T-cell (primary cell): ENCODE data around the gene NT5C3B. TPM values are rescaled to one million over a fixed set of nuclear protein-coding genes. Genes with fewer than 3 reads are reported as not detected.
"Not testable (repeated sequence)": the region's sequence is repeated elsewhere in the genome, so short reads cannot be mapped to it uniquely, and the experiment has no call there.

Source experiments
- ATAC-seq, 4 experiments: fragments of 200-7000 bp in 3 of 4; fragments of 150-1000 bp in 1 of 4; cut with Tn5 transposase; replicated peaks in 1 of 4; 1 replicate in 3 of 4; 2 replicates in 1 of 4; pipeline ENCODE4 v1.10.0; 2021; ENCODE audit warnings: moderate library complexity in 3 of 4, mild to moderate bottlenecking in 2 of 4, moderate number of reproducible peaks in 1 of 4
- CTCF ChIA-PET, 2 donors: fragments of 300-600 bp; sonication (Branson Sonifier 250); formaldehyde crosslinking; loops; one replicate each; lab custom pipeline; 2022; ENCODE audit warnings: antibody characterized with exemption in 2 of 2; lab: Charles Lee
- POLR2A ChIA-PET, 2 donors: fragments of 300-600 bp; sonication (Branson Sonifier 250); formaldehyde crosslinking; loops; one replicate each; lab custom pipeline; 2022; ENCODE audit warnings: antibody characterized with exemption in 2 of 2; lab: Charles Lee
- DNase-seq, 35 experiments: peaks; one replicate each; pipeline versions ENCODE4 v3.0.0 to v3.0.0-alpha.2; 2013 to 2023
- H3K27ac ChIP-seq: one replicate; pipeline ENCODE4 v1.5.1; 2013; ENCODE audit warnings: low read length
- H3K27me3 ChIP-seq, 2 experiments: replicated peaks in 1 of 2; 1 replicate in 1 of 2; 2 replicates in 1 of 2; pipeline versions ENCODE4 v1.6.1 to v1.7.0; 2013; ENCODE audit warnings: low read length in 1 of 2, mixed read lengths in 1 of 2; ENCODE audit not compliant: control insufficient read depth in 2 of 2, insufficient read depth in 2 of 2; ENCODE audit errors: extremely low read depth in 1 of 2
- H3K36me3 ChIP-seq, 2 donors: 1 replicate in 1 of 2; 2 replicates in 1 of 2; pipeline versions ENCODE4 v1.6.1 to v1.7.0; 2013; ENCODE audit warnings: low read length in 1 of 2; ENCODE audit not compliant: control insufficient read depth in 2 of 2, insufficient read depth in 1 of 2; ENCODE audit errors: extremely low read depth in 1 of 2
- H3K4me1 ChIP-seq, 2 experiments: 1 replicate in 1 of 2; 2 replicates in 1 of 2; pipeline versions ENCODE4 v1.6.1 to v1.7.0; 2013; ENCODE audit warnings: low read length in 2 of 2, mixed read lengths in 1 of 2; ENCODE audit not compliant: insufficient read depth in 2 of 2, control insufficient read depth in 1 of 2; ENCODE audit errors: extremely low read depth in 1 of 2
- H3K4me3 ChIP-seq, 2 donors: 1 replicate in 1 of 2; 2 replicates in 1 of 2; pipeline versions ENCODE4 v1.5.1 to v1.7.0; 2013; ENCODE audit warnings: mild to moderate bottlenecking in 2 of 2, low read length in 1 of 2, moderate library complexity in 1 of 2; ENCODE audit not compliant: control insufficient read depth in 1 of 2; ENCODE audit errors: extremely low read depth in 1 of 2
- H3K9me3 ChIP-seq: 2 replicates; pipeline ENCODE4 v1.7.0; 2013
- H3K27ac Mint-ChIP-seq, 2 donors: one replicate each; pipeline ENCODE4 v1.8.0; 2020 to 2021; ENCODE audit warnings: mild to moderate bottlenecking in 2 of 2, mixed read lengths in 2 of 2
- H3K27me3 Mint-ChIP-seq, 2 donors: one replicate each; pipeline ENCODE4 v1.8.0; 2021 to 2022; ENCODE audit warnings: mixed read lengths in 2 of 2
- H3K36me3 Mint-ChIP-seq: one replicate; pipeline ENCODE4 v1.8.0; 2021; ENCODE audit warnings: mixed read lengths
- H3K4me1 Mint-ChIP-seq, 3 donors: one replicate each; pipeline ENCODE4 v1.8.0; 2020 to 2022; ENCODE audit warnings: mixed read lengths in 3 of 3, mild to moderate bottlenecking in 1 of 3
- H3K4me3 Mint-ChIP-seq, 3 donors: one replicate each; pipeline ENCODE4 v1.8.0; 2020 to 2022; ENCODE audit warnings: mild to moderate bottlenecking in 3 of 3, mixed read lengths in 3 of 3, moderate library complexity in 3 of 3
- H3K9me3 Mint-ChIP-seq, 3 donors: one replicate each; pipeline ENCODE4 v1.8.0; 2020 to 2022; ENCODE audit warnings: mixed read lengths in 3 of 3
- WGBS: methylation state at CpG from one replicate; pipeline ENCODE4 v1.1.5; 2013; ENCODE audit warnings: missing lambda C conversion rate; ENCODE audit not compliant: insufficient coverage; 5-methylcytosine and 5-hydroxymethylcytosine counted together
- total RNA-seq, 35 experiments: library from RNA in 6 of 35; stranded (reverse) in 6 of 35; fragments of 120-200 nt in 1 of 35; gene quantifications; one replicate each; pipeline versions ENCODE4 v1.2.1 to v1.2.4 and lab custom pipeline; 2013 to 2026

Gene NT5C3B
- total RNA-seq, 5 donors from 2014 or later (not counting 1 experiment from before 2014, with no cell fraction given) = 25.4 to 43.0 (median 33.4) TPM

GRCh38 chr17:41864836-41865595 is 29.0 kb upstream of the NT5C3B start, which contains the start of gene KLHL11:
TSS of gene KLHL11 (minus strand) at chr17:41865423. CDS start at chr17:41865370, 53 bp downstream.
- WGBS = under 1% methylated on average over 84 of the region's 90 CpGs

GRCh38 chr17:41864498-41864835 is 28.4 kb upstream of the NT5C3B start:
- DNase-seq = peak in 5 of 35 experiments; percentile 52 to 57 (median 53)
- ChIA-PET POLR2A (no interaction called here), CTCF (interaction anchor here (0.6 to 1.2 kb wide), 5 partner anchors 13 to 161 kb away, joined by 3 to 4 read pairs (median 3); partner anchors contain the start of gene ODAD4 (in 1 of the 2))
- Histone ChIP-seq H3K9me3 (no peaks in the 10 kb centered on the region), H3K4me3 (peak overlapping the region; percentile 84 to 98), H3K27me3 (no peaks in the 10 kb centered on the region), H3K36me3 (peaks cover 0 to 12% of the 10 kb centered on the region in 2 donors), H3K27ac (peak overlapping the region; percentile 81), H3K4me1 (peaks cover 12 to 43% of the 10 kb centered on the region in 2 experiments)
- Mint-ChIP-seq H3K27ac (no peak overlapping the region), H3K4me1 (peaks cover 36 to 42% (median 38%) of the 10 kb centered on the region in 3 donors), H3K36me3 (peaks cover 8% of the 10 kb centered on the region), H3K4me3 (no peak overlapping the region), H3K9me3 (no peaks in the 10 kb centered on the region), H3K27me3 (no peaks in the 10 kb centered on the region)
- WGBS = under 1% methylated on average over 19 of the region's 25 CpGs
- peak in 1 of 4 experiments; percentile 68 for ATAC-seq

More at GRCh38 chr17:41864836-41865595, 29.0 kb upstream of the NT5C3B start, which contains the start of gene KLHL11:
- Histone ChIP-seq H3K9me3 (no peaks in the 10 kb centered on the region), H3K27me3 (no peaks in the 10 kb centered on the region), H3K36me3 (peaks cover 0 to 16% of the 10 kb centered on the region in 2 donors), H3K4me1 (peaks cover 12 to 43% of the 10 kb centered on the region in 2 experiments), H3K4me3 (peak within 1 kb of the TSS; percentile 84 to 98), H3K27ac (peak within 1 kb of the TSS; percentile 81)
- Mint-ChIP-seq H3K27me3 (no peaks in the 10 kb centered on the region), H3K36me3 (peaks cover 8% of the 10 kb centered on the region), H3K27ac (peak within 1 kb of the TSS; percentile 84 to 89), H3K9me3 (no peaks in the 10 kb centered on the region), H3K4me3 (no peak within 1 kb of the TSS), H3K4me1 (peaks cover 31 to 39% (median 33%) of the 10 kb centered on the region in 3 donors)
- ATAC-seq (peak; percentile 92 to 95 (median 94)), DNase-seq (peak; percentile 72 to 94 (median 85))
- ChIA-PET POLR2A (interaction anchor here in 1 of 2 donors (0.6 kb wide), 2 partner anchors 105 to 1503 kb away, joined by 5 read pairs; no protein-coding TSS in a partner anchor), CTCF (interaction anchor here (0.6 to 1.2 kb wide), 3 partner anchors 17 to 161 kb away, joined by 3 to 4 read pairs (median 3); no protein-coding TSS in a partner anchor)

GRCh38 chr17:41863074-41863848 is 27.2 kb upstream of the NT5C3B start:
- DNase-seq (peak in 30 of 35 experiments; percentile 2 to 47 (median 22)), ATAC-seq (peak in 1 of 4 experiments; percentile 10)
- H3K9me3 Mint-ChIP-seq = no peaks in the 10 kb centered on the region
- peaks cover 12 to 43% of the 10 kb centered on the region in 2 experiments for H3K4me1 ChIP-seq
- peaks cover 1% of the 10 kb centered on the region for H3K36me3 Mint-ChIP-seq
- H3K27me3 Mint-ChIP-seq = no peaks in the 10 kb centered on the region
- H3K27me3 ChIP-seq = no peaks in the 10 kb centered on the region
- CTCF ChIA-PET = interaction anchor here in 1 of 2 donors (0.6 to 1.0 kb wide), 2 partner anchors 11 to 107 kb away, joined by 4 read pairs; no protein-coding TSS in a partner anchor
- no peak overlapping the region for H3K27ac ChIP-seq
- peaks cover 34 to 36% (median 35%) of the 10 kb centered on the region in 3 donors for H3K4me1 Mint-ChIP-seq
- no peak overlapping the region for H3K4me3 Mint-ChIP-seq
- POLR2A ChIA-PET = no interaction called here
- H3K9me3 ChIP-seq = no peaks in the 10 kb centered on the region
- 14% methylated on average over 14 of the region's 18 CpGs for WGBS
- H3K27ac Mint-ChIP-seq = no peak overlapping the region
- H3K36me3 ChIP-seq = peaks cover 0 to 10% of the 10 kb centered on the region in 2 donors
- peak overlapping the region; percentile 7 to 98 for H3K4me3 ChIP-seq

GRCh38 chr17:41860254-41860931 is 24.4 kb upstream of the NT5C3B start:
- Mint-ChIP-seq H3K27me3 (no peaks in the 10 kb centered on the region), H3K4me1 (peaks cover 28 to 40% (median 35%) of the 10 kb centered on the region in 3 donors), H3K27ac (no peak overlapping the region), H3K9me3 (no peaks in the 10 kb centered on the region), H3K4me3 (no peak overlapping the region), H3K36me3 (no peaks in the 10 kb centered on the region)
- CTCF ChIA-PET = interaction anchor here in 1 of 2 donors (0.6 kb wide), 1 partner anchor 28 kb away, joined by 5 read pairs; no protein-coding TSS in a partner anchor
- Histone ChIP-seq H3K4me1 (peaks cover 10 to 42% of the 10 kb centered on the region in 2 experiments), H3K4me3 (no peak overlapping the region), H3K36me3 (no peaks in the 10 kb centered on the region), H3K27ac (no peak overlapping the region), H3K27me3 (no peaks in the 10 kb centered on the region), H3K9me3 (no peaks in the 10 kb centered on the region)
- DNase-seq (no peak), ATAC-seq (no peak)
- POLR2A ChIA-PET = interaction anchor here in 1 of 2 donors (0.5 to 0.6 kb wide), 2 partner anchors 68 to 93 kb away, joined by 3 to 5 read pairs; no protein-coding TSS in a partner anchor
- WGBS = no CpG with 5 or more reads among the region's 3 CpGs

GRCh38 chr17:41851382-41851781 is 15.3 kb upstream of the NT5C3B start:
- H3K27me3 ChIP-seq, H3K27ac Mint-ChIP-seq, POLR2A ChIA-PET, H3K4me3 ChIP-seq, ATAC-seq, DNase-seq, H3K9me3 Mint-ChIP-seq, H3K27me3 Mint-ChIP-seq, H3K27ac ChIP-seq, H3K4me1 ChIP-seq, H3K9me3 ChIP-seq: not testable (repeated sequence)
- Mint-ChIP-seq H3K36me3 (peaks cover 28% of the 10 kb centered on the region), H3K4me3 (peak overlapping the region in 1 of 3 donors; percentile 17), H3K4me1 (peaks cover 37 to 57% (median 52%) of the 10 kb centered on the region in 3 donors)
- CTCF ChIA-PET = interaction anchor here (0.7 to 0.9 kb wide), 2 partner anchors 13 to 50 kb away, joined by 3 to 4 read pairs; no protein-coding TSS in a partner anchor
- WGBS = 100% methylated on average over 4 of the region's 14 CpGs
- peaks cover 4 to 24% of the 10 kb centered on the region in 2 donors for H3K36me3 ChIP-seq
